ENCODE results near the gene DUSP15.

DNA sequence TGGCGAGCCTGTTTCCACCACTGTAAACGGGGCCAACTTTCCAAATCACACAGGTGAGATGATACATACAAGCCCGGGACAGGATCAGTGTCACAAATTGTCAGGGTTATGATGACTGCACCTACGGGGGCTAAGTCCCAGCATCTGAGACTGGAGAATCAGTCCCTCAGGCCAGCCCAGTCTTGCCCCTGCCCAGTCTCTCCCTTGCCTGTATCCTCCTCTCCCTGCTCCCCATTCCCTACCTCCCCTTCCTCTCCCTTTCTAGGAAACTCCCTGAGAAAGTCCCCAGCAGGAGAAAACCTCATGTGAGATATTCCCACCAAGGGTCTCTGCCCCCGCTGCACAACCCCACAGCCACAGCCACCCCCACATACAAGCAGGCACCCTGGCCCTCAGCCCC lies 26.4 kb downstream of the DUSP15 start:
- TF ChIP-seq, protein P1, sequence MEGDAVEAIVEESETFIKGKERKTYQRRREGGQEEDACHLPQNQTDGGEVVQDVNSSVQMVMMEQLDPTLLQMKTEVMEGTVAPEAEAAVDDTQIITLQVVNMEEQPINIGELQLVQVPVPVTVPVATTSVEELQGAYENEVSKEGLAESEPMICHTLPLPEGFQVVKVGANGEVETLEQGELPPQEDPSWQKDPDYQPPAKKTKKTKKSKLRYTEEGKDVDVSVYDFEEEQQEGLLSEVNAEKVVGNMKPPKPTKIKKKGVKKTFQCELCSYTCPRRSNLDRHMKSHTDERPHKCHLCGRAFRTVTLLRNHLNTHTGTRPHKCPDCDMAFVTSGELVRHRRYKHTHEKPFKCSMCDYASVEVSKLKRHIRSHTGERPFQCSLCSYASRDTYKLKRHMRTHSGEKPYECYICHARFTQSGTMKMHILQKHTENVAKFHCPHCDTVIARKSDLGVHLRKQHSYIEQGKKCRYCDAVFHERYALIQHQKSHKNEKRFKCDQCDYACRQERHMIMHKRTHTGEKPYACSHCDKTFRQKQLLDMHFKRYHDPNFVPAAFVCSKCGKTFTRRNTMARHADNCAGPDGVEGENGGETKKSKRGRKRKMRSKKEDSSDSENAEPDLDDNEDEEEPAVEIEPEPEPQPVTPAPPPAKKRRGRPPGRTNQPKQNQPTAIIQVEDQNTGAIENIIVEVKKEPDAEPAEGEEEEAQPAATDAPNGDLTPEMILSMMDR (IDR thresholded peaks at IDR 0.05; ENCODE audit: insufficient read depth, low read length, poor library complexity, severe bottlenecking) = no peak
- no peak for TF ChIP-seq EZH2phosphoT487 (conservative IDR thresholded peaks at IDR 0.05; ENCODE audit: low read length)

All from SU-DHL-6 (cell line).